ENCODE measurements around the gene PAN2.
A peak's percentile ranks its signal among the peaks of the same experiment; 100 is the strongest.

DNA sequence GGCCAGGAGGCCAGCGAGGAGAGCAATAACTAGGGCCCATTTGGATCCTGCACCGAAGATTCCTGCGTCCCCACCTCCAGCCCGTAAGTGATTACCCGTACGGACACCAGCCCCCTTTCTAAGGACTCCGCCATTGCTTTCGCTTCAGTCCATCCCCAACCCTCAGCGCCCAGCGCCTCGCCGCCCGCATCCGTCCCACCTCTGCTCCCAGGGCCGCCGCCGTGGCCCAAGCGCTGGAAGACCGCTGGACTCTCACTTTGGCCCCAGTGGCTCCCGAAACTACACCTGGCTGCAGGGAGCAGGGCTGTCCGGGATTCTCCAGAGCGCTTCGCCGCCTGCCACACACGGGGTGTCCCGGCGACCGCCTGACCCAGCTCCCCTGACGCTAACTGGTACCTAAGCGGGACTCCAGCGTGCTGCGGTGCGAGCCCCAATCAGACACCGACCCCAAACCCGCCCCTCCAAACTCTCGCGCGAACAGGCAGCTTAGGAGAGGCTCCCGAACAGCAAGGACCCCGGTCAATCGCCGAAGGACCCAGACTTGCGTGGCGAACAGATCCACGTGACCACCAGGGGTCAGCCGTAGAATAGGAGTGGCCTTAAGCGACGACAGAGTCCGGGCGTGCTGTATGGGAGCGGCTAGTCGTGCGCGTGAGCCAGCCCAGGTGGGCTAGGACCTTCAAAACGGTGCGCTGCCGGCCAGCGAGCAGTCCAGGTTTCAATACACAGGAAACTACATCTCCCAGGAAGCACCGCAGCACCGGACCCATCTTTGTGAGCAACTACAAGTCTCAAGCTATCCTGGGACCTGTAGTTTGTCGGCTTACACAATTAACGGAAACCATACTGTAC is 18.0 kb downstream of the PAN2 start, which contains the start of gene CNPY2:
- TF ChIP-seq, protein P1, sequence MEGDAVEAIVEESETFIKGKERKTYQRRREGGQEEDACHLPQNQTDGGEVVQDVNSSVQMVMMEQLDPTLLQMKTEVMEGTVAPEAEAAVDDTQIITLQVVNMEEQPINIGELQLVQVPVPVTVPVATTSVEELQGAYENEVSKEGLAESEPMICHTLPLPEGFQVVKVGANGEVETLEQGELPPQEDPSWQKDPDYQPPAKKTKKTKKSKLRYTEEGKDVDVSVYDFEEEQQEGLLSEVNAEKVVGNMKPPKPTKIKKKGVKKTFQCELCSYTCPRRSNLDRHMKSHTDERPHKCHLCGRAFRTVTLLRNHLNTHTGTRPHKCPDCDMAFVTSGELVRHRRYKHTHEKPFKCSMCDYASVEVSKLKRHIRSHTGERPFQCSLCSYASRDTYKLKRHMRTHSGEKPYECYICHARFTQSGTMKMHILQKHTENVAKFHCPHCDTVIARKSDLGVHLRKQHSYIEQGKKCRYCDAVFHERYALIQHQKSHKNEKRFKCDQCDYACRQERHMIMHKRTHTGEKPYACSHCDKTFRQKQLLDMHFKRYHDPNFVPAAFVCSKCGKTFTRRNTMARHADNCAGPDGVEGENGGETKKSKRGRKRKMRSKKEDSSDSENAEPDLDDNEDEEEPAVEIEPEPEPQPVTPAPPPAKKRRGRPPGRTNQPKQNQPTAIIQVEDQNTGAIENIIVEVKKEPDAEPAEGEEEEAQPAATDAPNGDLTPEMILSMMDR (IDR thresholded peaks at IDR 0.05) = peak in 2 of 3 experiments; percentile 5 to 13
- TF ChIP-seq POLR2A (IDR thresholded peaks at IDR 0.05; ENCODE audit: low read depth) = peak; percentile 11

Data from esophagus muscularis mucosa (tissue), 3 donors.